ENCODE data around the gene ITGA1.
A peak's percentile ranks its signal among the peaks of the same experiment; 100 is the strongest.

Gene ITGA1

GRCh38 chr5:52772668-52773067 is 15.0 kb upstream of the ITGA1 start:
- DNase-seq (ENCODE audit: low spot score), result no peak

- DNase-seq (ENCODE audit: low spot score), result no peak
Measured at GRCh38 chr5:52773342-52773741, 14.4 kb upstream of the ITGA1 start.

- no peak for DNase-seq (ENCODE audit: low spot score)
Measured at GRCh38 chr5:52774005-52774410, 13.7 kb upstream of the ITGA1 start.

GRCh38 chr5:52776116-52776515 is 11.6 kb upstream of the ITGA1 start:
- DNase-seq (ENCODE audit: low spot score), result no peak

GRCh38 chr5:52777186-52777585 is 10.5 kb upstream of the ITGA1 start:
- no peak for DNase-seq (ENCODE audit: low spot score)

- no peak for DNase-seq (ENCODE audit: low spot score)
Measured at GRCh38 chr5:52778781-52779180, 8.9 kb upstream of the ITGA1 start.

GRCh38 chr5:52779213-52779612 is 8.5 kb upstream of the ITGA1 start:
- DNase-seq (ENCODE audit: low spot score), result no peak

GRCh38 chr5:52783226-52783959 is 4.3 kb upstream of the ITGA1 start:
- DNase-seq (ENCODE audit: low spot score), result peak; percentile 70

- DNase-seq (ENCODE audit: low spot score), result peak; percentile 45
Measured at GRCh38 chr5:52784737-52785136, 3.0 kb upstream of the ITGA1 start.

GRCh38 chr5:52786391-52786790 is 1.3 kb upstream of the ITGA1 start:
- no peak for DNase-seq (ENCODE audit: low spot score)

GRCh38 chr5:52786949-52787599 is 642 bp upstream of the ITGA1 start:
- DNase-seq (ENCODE audit: low spot score), result peak; percentile 41

GRCh38 chr5:52788505-52788821 is 747 bp downstream of the ITGA1 start:
- no peak for DNase-seq (ENCODE audit: low spot score)

GRCh38 chr5:52789378-52789777 is 1.7 kb downstream of the ITGA1 start:
- peak; percentile 34 for DNase-seq (ENCODE audit: low spot score)

- no peak for DNase-seq (ENCODE audit: low spot score)
Measured at GRCh38 chr5:52789851-52790250, 2.1 kb downstream of the ITGA1 start.

GRCh38 chr5:52791366-52791765 is 3.6 kb downstream of the ITGA1 start:
- no peak for DNase-seq (ENCODE audit: low spot score)

- no peak for DNase-seq (ENCODE audit: low spot score)
Measured at GRCh38 chr5:52794519-52794918, 6.8 kb downstream of the ITGA1 start.

- no peak for DNase-seq (ENCODE audit: low spot score)
Measured at GRCh38 chr5:52796031-52796430, 8.3 kb downstream of the ITGA1 start.

- no peak for DNase-seq (ENCODE audit: low spot score)
Measured at GRCh38 chr5:52796516-52797103, 8.9 kb downstream of the ITGA1 start.

GRCh38 chr5:52798938-52799337 is 11.2 kb downstream of the ITGA1 start:
- no peak for DNase-seq (ENCODE audit: low spot score)

- DNase-seq (ENCODE audit: low spot score), result peak; percentile 55
Measured at GRCh38 chr5:52799358-52799982, 11.8 kb downstream of the ITGA1 start.

GRCh38 chr5:52799983-52800393 is 12.3 kb downstream of the ITGA1 start:
- peak; percentile 98 for DNase-seq (ENCODE audit: low spot score)

GRCh38 chr5:52800394-52801213 is 12.9 kb downstream of the ITGA1 start:
- DNase-seq (ENCODE audit: low spot score), result peak; percentile 80

Data from LoVo (cell line).